NT2/D1 (cell line): ENCODE measurements around the gene KIF1A.

Experiments used
- YY1 ChIP-seq: IDR thresholded peaks from 2 replicates; pipeline ENCODE4 v1.6.1; 2011; ENCODE audit not compliant: insufficient read length, insufficient read depth
- ZNF274 ChIP-seq: IDR thresholded peaks from 2 replicates; pipeline ENCODE4 v1.6.1; 2011; ENCODE audit warnings: mild to moderate bottlenecking, low read depth, low read length

DNA sequence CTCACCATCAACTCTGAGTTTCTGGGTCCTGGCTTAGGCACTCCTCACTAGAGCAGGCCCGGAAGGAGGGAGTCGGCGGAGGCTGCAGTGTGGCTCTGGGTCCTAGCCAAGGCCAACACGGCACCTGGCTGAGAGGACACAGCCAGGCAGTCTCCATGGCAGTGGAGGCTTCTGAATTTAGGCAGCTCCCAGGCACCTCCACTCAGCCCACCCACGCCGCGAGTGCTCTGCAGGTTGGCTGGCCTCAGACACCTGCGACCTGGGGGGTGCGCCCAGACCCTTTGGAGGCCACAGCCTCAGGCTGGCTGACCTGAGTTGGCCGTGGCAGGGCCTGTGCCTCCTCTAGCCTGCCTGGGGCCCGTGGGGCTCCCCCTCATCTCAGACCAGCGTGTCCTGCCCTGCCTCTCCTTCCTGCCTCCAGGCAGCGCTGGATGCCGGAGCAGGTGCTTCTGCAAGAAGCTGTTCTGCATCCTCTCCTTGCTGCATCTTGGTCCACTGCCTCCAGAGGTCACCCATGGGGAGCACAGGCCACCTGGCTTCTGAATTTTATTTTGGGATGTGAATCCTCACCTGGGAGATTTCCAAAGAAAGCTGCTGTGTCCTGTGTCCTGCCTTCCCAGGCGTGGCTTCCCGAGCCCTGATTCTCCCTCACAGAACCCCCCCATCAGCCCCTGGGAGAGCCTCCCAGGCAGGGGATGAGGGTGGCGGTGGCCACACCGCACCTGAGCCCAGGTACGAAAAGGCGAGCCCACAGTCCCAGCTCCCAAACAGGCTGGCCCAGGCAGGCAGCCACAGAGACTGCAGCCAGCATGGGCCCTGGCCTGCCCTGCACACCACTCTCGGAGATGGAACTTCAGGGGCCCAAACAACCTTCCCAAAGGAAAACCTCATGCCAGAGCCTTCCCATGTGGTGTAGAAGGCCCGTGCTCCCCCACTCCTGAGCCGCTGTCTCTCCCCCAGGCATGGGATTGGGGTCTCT is 105.0 kb downstream of the KIF1A start:
- no peak for TF ChIP-seq ZNF274
- no peak for TF ChIP-seq YY1
